C4-2B (cell line): Measurements from ENCODE around the gene KCNJ1.

ENCODE experiments used
- CTCF ChIP-seq: fragments of 450-650 bp; conservative IDR thresholded peaks from 2 replicates; pipeline ENCODE4 v1.5.1; 2017; ENCODE audit warnings: mild to moderate bottlenecking
- ZFX ChIP-seq: fragments of 450-650 bp; IDR thresholded peaks from 2 replicates; pipeline ENCODE4 v1.6.1; 2017

GRCh38 chr11:128860571-128861361 is 6.3 kb downstream of the KCNJ1 start:
- TF ChIP-seq CTCF = no peak
- no peak for TF ChIP-seq ZFX
